Measurements from ENCODE around the gene SLC6A12. TPM values are rescaled to one million over a fixed set of nuclear protein-coding genes. Genes with fewer than 3 reads are reported as not detected.

SLC6A12 gene
- total and polyA plus RNA-seq, 3 experiments from 2014 or later = 0.16 to 0.37 TPM; not detected in 1

DNA sequence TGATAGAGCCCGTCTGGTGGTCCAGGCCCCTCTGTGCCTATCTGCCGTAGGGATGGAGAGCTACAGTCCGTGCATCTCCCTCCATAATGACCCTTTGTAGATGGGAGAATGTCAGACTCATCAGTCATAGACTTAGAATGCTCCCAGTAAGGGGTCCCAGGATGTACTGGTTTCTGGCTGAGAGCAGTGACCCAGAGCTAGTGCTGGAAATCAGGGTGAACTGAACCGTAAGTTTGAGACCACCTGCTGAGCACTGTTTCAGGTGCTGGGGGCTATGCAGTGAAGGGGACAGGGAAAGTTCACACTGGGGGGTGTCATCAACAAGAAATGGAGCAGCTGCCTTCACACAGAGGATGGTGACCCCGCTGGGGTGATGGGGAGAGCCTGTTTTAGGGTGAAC lies 34.1 kb downstream of the SLC6A12 start:
- Mint-ChIP-seq H3K27ac (peak overlapping the region in 1 of 8 donors; percentile 74), H3K4me1 (peaks cover 3 to 8% (median 8%) of the 10 kb centered on the region in 3 donors), H3K27me3 (peaks cover 2 to 45% of the 10 kb centered on the region in 2 donors), H3K4me3 (no peak overlapping the region), H3K9me3 (no peaks in the 10 kb centered on the region), H3K36me3 (no peaks in the 10 kb centered on the region)
- DNase-seq = no peak
- H3K27me3 ChIP-seq (ENCODE audit: insufficient read depth, low read length, poor library complexity, severe bottlenecking) = no peaks in the 10 kb centered on the region
- H3K4me1 ChIP-seq (ENCODE audit: insufficient read depth, low read length) = no peaks in the 10 kb centered on the region
- POLR2A ChIA-PET = no interaction called here
- CTCF ChIA-PET = no interaction called here
- H3K27ac ChIP-seq (ENCODE audit: low read depth, low read length) = no peak overlapping the region
- no peaks in the 10 kb centered on the region for H3K9me3 ChIP-seq (ENCODE audit: low read length)
- no peaks in the 10 kb centered on the region for H3K36me3 ChIP-seq (ENCODE audit: insufficient read depth, low read length)
- no peak overlapping the region for H3K4me3 ChIP-seq (ENCODE audit: low read length)

DNA sequence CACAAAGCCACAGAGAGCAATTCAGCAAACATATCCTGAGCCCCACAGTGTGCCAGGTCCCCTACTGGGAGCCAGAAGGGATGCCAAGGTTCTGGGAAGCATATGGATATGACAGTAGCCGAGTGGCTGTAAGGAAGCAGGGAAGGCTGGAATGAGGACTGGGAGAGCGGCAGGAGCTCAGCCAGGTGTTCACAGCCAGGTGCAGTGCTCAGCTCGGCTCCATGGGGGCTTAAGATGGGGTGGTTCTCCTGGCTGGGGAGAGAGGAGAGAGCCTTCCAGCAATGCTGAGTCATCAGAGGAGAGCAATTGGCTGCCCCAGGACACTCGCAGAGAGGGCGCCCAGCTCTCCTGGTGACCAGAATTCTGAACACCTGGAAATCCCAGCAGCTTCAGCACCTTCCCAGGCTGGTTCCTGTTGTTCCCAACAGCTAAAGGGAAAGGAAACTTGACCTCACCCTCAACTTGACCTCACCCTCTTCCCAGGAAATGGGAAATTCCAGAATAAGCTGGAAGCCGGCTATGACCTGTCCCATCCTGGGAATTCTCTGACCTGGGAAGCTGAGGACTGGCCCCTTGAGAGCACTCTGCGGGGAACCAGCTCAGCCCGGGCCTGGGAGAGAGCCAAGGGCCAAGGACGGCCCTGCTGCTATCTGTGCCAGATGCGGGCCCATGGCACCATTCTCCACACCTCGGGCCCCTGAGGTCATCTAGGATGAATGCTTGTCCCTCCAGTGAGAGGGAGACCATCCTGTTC lies 34.6 kb downstream of the SLC6A12 start:
- no peaks in the 10 kb centered on the region for H3K36me3 Mint-ChIP-seq
- ChIA-PET POLR2A (no interaction called here), CTCF (no interaction called here)
- no peak overlapping the region for H3K27ac Mint-ChIP-seq
- DNase-seq = no peak
- no peak overlapping the region for H3K4me3 Mint-ChIP-seq
- Histone ChIP-seq H3K4me1 (ENCODE audit: insufficient read depth, low read length) (no peaks in the 10 kb centered on the region), H3K27me3 (ENCODE audit: insufficient read depth, low read length, poor library complexity, severe bottlenecking) (no peaks in the 10 kb centered on the region), H3K36me3 (ENCODE audit: insufficient read depth, low read length) (no peaks in the 10 kb centered on the region), H3K4me3 (ENCODE audit: low read length) (no peak overlapping the region), H3K9me3 (ENCODE audit: low read length) (no peaks in the 10 kb centered on the region), H3K27ac (ENCODE audit: low read depth, low read length) (no peak overlapping the region)
- peaks cover 2 to 43% of the 10 kb centered on the region in 2 donors for H3K27me3 Mint-ChIP-seq
- H3K4me1 Mint-ChIP-seq = peaks cover 3 to 8% (median 8%) of the 10 kb centered on the region in 3 donors
- H3K9me3 Mint-ChIP-seq = no peaks in the 10 kb centered on the region

DNA sequence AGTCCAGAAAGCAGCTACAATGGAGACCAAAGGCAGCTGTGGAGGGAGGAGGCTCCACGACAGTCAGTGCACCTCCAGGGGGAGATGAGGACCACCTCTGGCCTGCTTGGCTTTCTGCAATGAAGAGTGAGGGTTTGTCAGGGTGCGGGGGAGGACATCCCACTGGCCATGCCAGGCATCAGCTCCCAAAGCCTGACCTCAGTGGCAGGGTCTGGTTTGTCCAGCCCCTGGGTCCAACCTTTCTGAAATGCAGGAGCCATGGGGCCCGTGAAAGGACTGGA lies 35.2 kb downstream of the SLC6A12 start:
- H3K27ac ChIP-seq (ENCODE audit: low read depth, low read length) = no peak overlapping the region
- H3K27me3 Mint-ChIP-seq = peaks cover 2 to 45% of the 10 kb centered on the region in 2 donors
- H3K4me1 ChIP-seq (ENCODE audit: insufficient read depth, low read length) = no peaks in the 10 kb centered on the region
- H3K27ac Mint-ChIP-seq = no peak overlapping the region
- no peaks in the 10 kb centered on the region for H3K36me3 Mint-ChIP-seq
- CTCF ChIA-PET = no interaction called here
- no peaks in the 10 kb centered on the region for H3K9me3 Mint-ChIP-seq
- DNase-seq = no peak
- peaks cover 3 to 8% (median 8%) of the 10 kb centered on the region in 3 donors for H3K4me1 Mint-ChIP-seq
- H3K4me3 Mint-ChIP-seq = no peak overlapping the region
- H3K36me3 ChIP-seq (ENCODE audit: insufficient read depth, low read length) = no peaks in the 10 kb centered on the region
- H3K27me3 ChIP-seq (ENCODE audit: insufficient read depth, low read length, poor library complexity, severe bottlenecking) = no peaks in the 10 kb centered on the region
- H3K4me3 ChIP-seq (ENCODE audit: low read length) = no peak overlapping the region
- POLR2A ChIA-PET = no interaction called here
- H3K9me3 ChIP-seq (ENCODE audit: low read length) = no peaks in the 10 kb centered on the region

DNA sequence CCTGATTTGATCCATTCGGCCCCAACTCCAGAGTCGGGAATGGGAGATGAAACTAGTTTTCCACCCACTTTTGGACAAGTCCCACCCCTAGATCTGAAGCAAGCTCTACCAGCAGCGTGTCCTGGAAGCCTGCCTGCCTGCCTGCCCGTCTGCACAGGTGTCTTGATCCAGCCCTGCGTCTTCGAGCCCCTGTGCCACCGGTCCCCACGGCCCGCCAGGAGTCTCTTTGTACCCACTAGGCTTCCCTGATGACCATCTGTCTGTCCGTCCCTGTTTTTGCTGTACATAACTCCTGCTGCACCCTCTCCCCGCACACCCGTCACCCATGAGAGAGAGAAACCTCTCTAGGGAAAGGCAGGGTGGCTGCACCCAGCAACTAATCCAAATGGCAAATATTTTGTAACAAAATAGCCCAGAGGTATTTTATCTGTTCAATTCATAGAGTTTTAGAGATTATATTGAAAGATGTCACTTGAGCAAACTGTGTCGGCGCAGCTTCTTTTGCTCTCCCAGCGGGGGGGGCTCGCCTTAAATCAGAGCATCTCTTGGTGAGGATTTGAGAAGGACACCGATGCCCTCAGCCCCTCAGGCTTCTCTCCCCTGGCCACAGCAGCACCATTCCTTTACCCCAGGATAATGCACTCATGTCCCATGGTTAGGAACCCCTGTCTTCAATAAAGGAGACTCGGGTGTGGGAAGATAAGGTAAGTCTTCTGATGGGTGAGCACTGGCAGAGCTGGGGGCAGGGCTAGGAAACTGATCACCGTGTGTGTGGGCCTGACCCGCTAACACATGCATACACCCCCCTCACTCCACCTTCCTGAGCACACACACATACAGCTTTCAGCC lies 35.8 kb downstream of the SLC6A12 start:
- ChIA-PET CTCF (no interaction called here), POLR2A (no interaction called here)
- no peaks in the 10 kb centered on the region for H3K4me1 ChIP-seq (ENCODE audit: insufficient read depth, low read length)
- no peak overlapping the region for H3K27ac ChIP-seq (ENCODE audit: low read depth, low read length)
- no peak overlapping the region for H3K27ac Mint-ChIP-seq
- no peaks in the 10 kb centered on the region for H3K36me3 ChIP-seq (ENCODE audit: insufficient read depth, low read length)
- no peaks in the 10 kb centered on the region for H3K9me3 ChIP-seq (ENCODE audit: low read length)
- no peaks in the 10 kb centered on the region for H3K9me3 Mint-ChIP-seq
- peaks cover 2 to 45% of the 10 kb centered on the region in 2 donors for H3K27me3 Mint-ChIP-seq
- no peak for DNase-seq
- no peak overlapping the region for H3K4me3 ChIP-seq (ENCODE audit: low read length)
- H3K36me3 Mint-ChIP-seq = no peaks in the 10 kb centered on the region
- peaks cover 3 to 8% (median 8%) of the 10 kb centered on the region in 3 donors for H3K4me1 Mint-ChIP-seq
- no peaks in the 10 kb centered on the region for H3K27me3 ChIP-seq (ENCODE audit: insufficient read depth, low read length, poor library complexity, severe bottlenecking)
- H3K4me3 Mint-ChIP-seq = no peak overlapping the region

DNA sequence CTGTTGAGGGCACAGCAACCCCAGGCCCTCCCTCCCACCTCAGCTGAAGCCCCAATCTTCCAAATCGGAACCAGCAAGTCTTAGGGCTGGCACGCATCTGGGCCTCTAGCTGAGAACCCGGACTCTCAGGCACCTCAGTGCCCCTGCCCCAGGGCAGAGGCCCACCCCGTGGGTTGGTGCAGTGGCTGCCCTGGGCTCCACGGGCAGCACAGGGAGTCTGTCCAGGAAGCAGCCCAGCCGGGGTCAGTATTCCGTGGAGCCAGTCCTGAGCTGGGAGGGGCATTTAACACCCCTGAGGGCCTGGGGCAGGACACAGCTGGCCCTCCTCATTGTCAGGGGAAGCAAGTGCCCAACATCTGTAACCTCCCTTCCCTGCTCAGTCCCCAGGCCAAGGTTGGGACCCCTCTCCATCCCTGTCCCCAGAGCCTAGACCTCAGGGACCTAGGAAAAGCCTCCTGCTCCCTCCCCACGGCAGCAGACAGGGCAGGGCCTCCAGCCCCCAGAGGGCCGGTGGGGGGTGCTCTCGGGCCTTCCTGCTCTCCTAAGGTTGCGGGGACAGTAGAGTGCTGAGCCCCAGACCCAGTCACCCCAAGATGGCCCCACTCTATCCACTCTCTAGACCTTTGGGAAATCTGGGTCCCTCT lies 36.5 kb downstream of the SLC6A12 start:
- Mint-ChIP-seq H3K4me1 (peaks cover 3 to 8% (median 8%) of the 10 kb centered on the region in 3 donors), H3K4me3 (no peak overlapping the region), H3K36me3 (no peaks in the 10 kb centered on the region), H3K27me3 (peaks cover 4 to 47% of the 10 kb centered on the region in 2 donors), H3K27ac (no peak overlapping the region), H3K9me3 (no peaks in the 10 kb centered on the region)
- no peaks in the 10 kb centered on the region for H3K9me3 ChIP-seq (ENCODE audit: low read length)
- H3K4me3 ChIP-seq (ENCODE audit: low read length) = no peak overlapping the region
- H3K27ac ChIP-seq (ENCODE audit: low read depth, low read length) = no peak overlapping the region
- CTCF ChIA-PET = no interaction called here
- DNase-seq = no peak
- no peaks in the 10 kb centered on the region for H3K4me1 ChIP-seq (ENCODE audit: insufficient read depth, low read length)
- no peaks in the 10 kb centered on the region for H3K36me3 ChIP-seq (ENCODE audit: insufficient read depth, low read length)
- POLR2A ChIA-PET = no interaction called here
- H3K27me3 ChIP-seq (ENCODE audit: insufficient read depth, low read length, poor library complexity, severe bottlenecking) = no peaks in the 10 kb centered on the region

DNA sequence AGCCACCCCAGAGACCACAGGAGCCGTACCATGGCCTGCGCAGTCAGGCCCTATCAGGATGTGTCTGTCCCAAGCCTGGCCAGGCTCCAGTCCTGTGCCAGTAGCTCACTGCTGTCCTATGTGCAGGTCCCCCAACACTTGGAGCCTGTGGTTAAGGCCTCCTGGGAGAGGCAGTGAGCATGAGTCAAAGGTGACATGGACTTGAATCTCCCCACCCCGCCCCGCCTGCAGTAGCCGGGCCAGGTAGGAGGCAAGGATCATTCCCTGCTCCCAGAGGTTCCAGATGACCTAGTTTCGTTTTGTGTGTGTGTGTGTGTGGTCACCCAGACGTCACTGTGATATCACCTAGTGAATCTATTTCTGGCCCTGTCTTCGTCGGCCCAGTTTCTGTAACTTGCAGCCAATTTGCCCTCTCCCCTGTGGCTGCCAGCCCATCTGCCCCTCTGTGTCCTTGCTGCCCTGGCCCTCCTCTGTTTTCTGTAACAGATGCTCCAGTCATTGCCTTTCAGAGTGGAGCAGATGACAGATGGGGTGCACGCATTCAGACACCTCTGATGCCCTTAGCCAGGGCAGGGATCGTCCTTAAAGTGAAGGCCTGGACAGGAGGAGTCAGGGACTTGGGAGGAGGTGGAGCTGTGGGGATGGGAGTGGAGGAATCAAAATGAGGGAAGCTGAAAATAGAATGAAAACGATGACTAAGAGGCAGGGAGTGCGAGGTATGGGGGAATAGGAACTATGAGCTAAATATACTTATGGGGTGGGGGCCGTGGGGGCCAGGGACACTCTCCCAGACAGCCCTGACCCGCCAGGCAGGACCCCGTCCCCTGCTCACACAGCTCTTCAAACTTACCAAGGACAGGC lies 37.4 kb downstream of the SLC6A12 start:
- H3K4me1 Mint-ChIP-seq = peaks cover 3 to 8% (median 8%) of the 10 kb centered on the region in 3 donors
- H3K36me3 Mint-ChIP-seq = no peaks in the 10 kb centered on the region
- Histone ChIP-seq H3K27ac (ENCODE audit: low read depth, low read length) (no peak overlapping the region), H3K9me3 (ENCODE audit: low read length) (no peaks in the 10 kb centered on the region), H3K36me3 (ENCODE audit: insufficient read depth, low read length) (no peaks in the 10 kb centered on the region), H3K4me3 (ENCODE audit: low read length) (no peak overlapping the region), H3K4me1 (ENCODE audit: insufficient read depth, low read length) (no peaks in the 10 kb centered on the region), H3K27me3 (ENCODE audit: insufficient read depth, low read length, poor library complexity, severe bottlenecking) (no peaks in the 10 kb centered on the region)
- peak overlapping the region in 1 of 8 donors; percentile 11 for H3K27ac Mint-ChIP-seq
- CTCF ChIA-PET = no interaction called here
- no peak overlapping the region for H3K4me3 Mint-ChIP-seq
- DNase-seq = no peak
- POLR2A ChIA-PET = no interaction called here
- no peaks in the 10 kb centered on the region for H3K9me3 Mint-ChIP-seq
- H3K27me3 Mint-ChIP-seq = peaks cover 4 to 47% of the 10 kb centered on the region in 2 donors

DNA sequence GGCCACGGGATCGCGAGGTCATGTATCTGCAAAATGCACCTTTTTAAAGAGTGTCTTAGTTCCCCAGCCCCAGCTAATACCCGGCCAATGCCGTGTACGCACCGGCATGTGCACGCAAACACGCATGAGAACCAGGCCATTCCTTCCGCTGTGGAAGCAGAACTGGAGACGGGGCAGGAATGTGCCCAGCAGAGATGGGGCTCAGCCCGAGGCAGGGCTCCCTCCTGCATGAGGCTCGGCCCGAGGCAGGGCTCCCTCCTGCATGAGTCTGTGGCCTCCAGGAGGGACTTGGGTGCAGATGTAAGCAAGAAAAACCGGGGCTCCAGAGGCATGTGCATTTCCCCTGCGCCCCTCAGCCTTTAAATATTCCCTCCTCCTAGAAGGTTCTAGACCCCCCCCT lies 38.2 kb downstream of the SLC6A12 start:
- peaks cover 4 to 51% of the 10 kb centered on the region in 2 donors for H3K27me3 Mint-ChIP-seq
- no peak for DNase-seq
- no peaks in the 10 kb centered on the region for H3K9me3 Mint-ChIP-seq
- peaks cover 3 to 8% (median 8%) of the 10 kb centered on the region in 3 donors for H3K4me1 Mint-ChIP-seq
- H3K4me3 Mint-ChIP-seq = no peak overlapping the region
- POLR2A ChIA-PET = no interaction called here
- H3K9me3 ChIP-seq (ENCODE audit: low read length) = no peaks in the 10 kb centered on the region
- H3K27ac ChIP-seq (ENCODE audit: low read depth, low read length) = no peak overlapping the region
- H3K36me3 Mint-ChIP-seq = no peaks in the 10 kb centered on the region
- H3K4me3 ChIP-seq (ENCODE audit: low read length) = no peak overlapping the region
- CTCF ChIA-PET = no interaction called here
- no peak overlapping the region for H3K27ac Mint-ChIP-seq
- no peaks in the 10 kb centered on the region for H3K36me3 ChIP-seq (ENCODE audit: insufficient read depth, low read length)
- no peaks in the 10 kb centered on the region for H3K27me3 ChIP-seq (ENCODE audit: insufficient read depth, low read length, poor library complexity, severe bottlenecking)
- H3K4me1 ChIP-seq (ENCODE audit: insufficient read depth, low read length) = no peaks in the 10 kb centered on the region
